ENCODE data around the gene LMLN.
A peak's percentile ranks its signal among the peaks of the same experiment; 100 is the strongest.
"Not testable (repeated sequence)": the region's sequence is repeated elsewhere in the genome, so short reads cannot be mapped to it uniquely, and the experiment has no call there.

LMLN gene

GRCh38 chr3:197953881-197954280 lies 6.1 kb upstream of the LMLN start:
- no peaks in the 10 kb centered on the region for H3K27me3 ChIP-seq
- H3K4me3 ChIP-seq (ENCODE audit: low read depth in 1 of 2, low read length in 1 of 2) = no peak overlapping the region
- peaks cover 51% of the 10 kb centered on the region for H3K36me3 ChIP-seq
- H3K27ac ChIP-seq = no peak overlapping the region
- H3K9me3 ChIP-seq = no peaks in the 10 kb centered on the region
- peaks cover 40 to 44% of the 10 kb centered on the region in 2 experiments for H3K4me1 ChIP-seq (ENCODE audit: control insufficient read depth in 1 of 2, insufficient read depth in 1 of 2, low read depth in 1 of 2, low read length in 1 of 2)
- TF ChIP-seq, protein P1, sequence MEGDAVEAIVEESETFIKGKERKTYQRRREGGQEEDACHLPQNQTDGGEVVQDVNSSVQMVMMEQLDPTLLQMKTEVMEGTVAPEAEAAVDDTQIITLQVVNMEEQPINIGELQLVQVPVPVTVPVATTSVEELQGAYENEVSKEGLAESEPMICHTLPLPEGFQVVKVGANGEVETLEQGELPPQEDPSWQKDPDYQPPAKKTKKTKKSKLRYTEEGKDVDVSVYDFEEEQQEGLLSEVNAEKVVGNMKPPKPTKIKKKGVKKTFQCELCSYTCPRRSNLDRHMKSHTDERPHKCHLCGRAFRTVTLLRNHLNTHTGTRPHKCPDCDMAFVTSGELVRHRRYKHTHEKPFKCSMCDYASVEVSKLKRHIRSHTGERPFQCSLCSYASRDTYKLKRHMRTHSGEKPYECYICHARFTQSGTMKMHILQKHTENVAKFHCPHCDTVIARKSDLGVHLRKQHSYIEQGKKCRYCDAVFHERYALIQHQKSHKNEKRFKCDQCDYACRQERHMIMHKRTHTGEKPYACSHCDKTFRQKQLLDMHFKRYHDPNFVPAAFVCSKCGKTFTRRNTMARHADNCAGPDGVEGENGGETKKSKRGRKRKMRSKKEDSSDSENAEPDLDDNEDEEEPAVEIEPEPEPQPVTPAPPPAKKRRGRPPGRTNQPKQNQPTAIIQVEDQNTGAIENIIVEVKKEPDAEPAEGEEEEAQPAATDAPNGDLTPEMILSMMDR (IDR thresholded peaks at IDR 0.05) = no peak

DNA sequence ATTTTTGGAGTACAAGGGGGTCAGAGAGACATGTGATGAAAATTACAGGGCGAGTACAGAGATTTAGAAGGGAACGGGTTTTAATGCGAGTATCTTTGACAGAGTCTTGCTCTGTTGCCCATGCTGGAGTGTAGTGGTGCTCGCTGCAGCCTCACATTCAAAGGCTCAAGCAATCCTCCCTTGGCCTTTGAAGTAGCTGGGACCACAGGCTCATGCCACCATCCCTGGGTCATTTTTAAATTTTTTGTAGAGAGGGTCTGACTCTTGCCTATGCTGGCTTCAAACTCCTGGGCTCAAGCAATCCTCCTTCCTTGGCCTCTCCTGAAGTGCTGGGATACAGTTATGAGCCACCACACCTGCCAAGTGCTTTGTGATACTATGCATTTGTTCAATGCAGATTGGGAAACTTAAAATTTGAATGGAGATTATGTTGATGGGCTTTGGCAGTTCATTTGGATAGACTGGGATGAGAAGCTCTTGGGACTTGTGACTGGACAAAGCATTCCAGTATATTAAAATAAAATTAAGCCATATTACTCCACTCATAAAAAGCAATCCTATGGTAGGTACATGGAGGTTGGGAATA lies 4.0 kb upstream of the LMLN start:
- Histone ChIP-seq H3K4me1 (ENCODE audit: control insufficient read depth in 1 of 2, insufficient read depth in 1 of 2, low read depth in 1 of 2, low read length in 1 of 2) (peaks cover 48% of the 10 kb centered on the region in 2 experiments), H3K4me3 (ENCODE audit: low read depth in 1 of 2, low read length in 1 of 2) (no peak overlapping the region), H3K27me3 (no peaks in the 10 kb centered on the region), H3K27ac (no peak overlapping the region), H3K36me3 (peaks cover 51% of the 10 kb centered on the region), H3K9me3 (no peaks in the 10 kb centered on the region)
- TF ChIP-seq, protein P1 (IDR thresholded peaks at IDR 0.05) = no peak

DNA sequence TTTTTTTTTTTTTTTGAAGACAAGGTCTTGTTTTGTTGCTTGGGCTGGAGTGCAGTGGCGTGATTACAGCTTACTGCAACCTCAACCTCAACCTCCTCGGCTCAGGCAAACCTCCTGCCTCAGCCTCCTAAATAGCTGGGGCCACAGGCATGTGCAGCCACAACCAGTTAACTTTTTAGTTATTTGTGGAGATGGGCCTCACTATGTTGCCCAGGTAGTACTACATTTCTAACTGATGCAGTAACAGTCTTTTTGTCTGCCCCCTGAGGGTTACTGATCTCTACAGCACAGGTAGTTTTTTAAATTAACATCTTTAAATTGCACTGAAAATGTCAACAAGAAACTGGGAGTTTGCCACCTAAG lies 3.4 kb upstream of the LMLN start:
- Histone ChIP-seq H3K4me1 (ENCODE audit: control insufficient read depth in 1 of 2, insufficient read depth in 1 of 2, low read depth in 1 of 2, low read length in 1 of 2) (peaks cover 48% of the 10 kb centered on the region in 2 experiments), H3K9me3 (no peaks in the 10 kb centered on the region), H3K4me3 (ENCODE audit: low read depth in 1 of 2, low read length in 1 of 2) (no peak overlapping the region), H3K27me3 (no peaks in the 10 kb centered on the region), H3K36me3 (peaks cover 46% of the 10 kb centered on the region), H3K27ac (peak overlapping the region; percentile 64)
- TF ChIP-seq, protein P1 (IDR thresholded peaks at IDR 0.05) = no peak

- TF ChIP-seq, protein P1 (IDR thresholded peaks at IDR 0.05) = no peak
- Histone ChIP-seq H3K36me3 (peaks cover 40% of the 10 kb centered on the region), H3K4me1 (ENCODE audit: control insufficient read depth in 1 of 2, insufficient read depth in 1 of 2, low read depth in 1 of 2, low read length in 1 of 2) (peaks cover 50% of the 10 kb centered on the region in 2 experiments), H3K4me3 (ENCODE audit: low read depth in 1 of 2, low read length in 1 of 2) (peak overlapping the region; percentile 36 to 39), H3K27ac (peak overlapping the region; percentile 64), H3K9me3 (no peaks in the 10 kb centered on the region), H3K27me3 (no peaks in the 10 kb centered on the region)
Measured at GRCh38 chr3:197957790-197958133, 2.3 kb upstream of the LMLN start.

DNA sequence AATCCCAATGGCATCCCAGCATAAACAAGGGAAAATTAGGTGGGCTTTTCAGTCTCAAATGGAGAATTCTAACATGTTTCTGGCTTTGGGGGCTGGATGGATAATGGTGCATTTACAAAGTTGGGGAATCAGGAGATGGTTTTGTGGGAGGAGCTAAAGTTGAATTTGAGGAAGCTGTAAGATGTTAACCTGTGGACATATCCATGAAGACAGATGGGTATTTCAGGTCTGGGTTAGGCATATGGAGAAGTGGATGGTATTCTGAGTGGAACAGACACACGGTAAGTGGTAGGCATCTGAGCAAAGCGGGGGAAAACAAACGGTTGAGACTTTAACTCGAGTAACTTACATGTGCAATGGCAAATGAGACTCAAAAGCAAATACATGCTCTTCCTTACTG lies 1.7 kb upstream of the LMLN start:
- Histone ChIP-seq H3K27ac (peak overlapping the region; percentile 64), H3K4me3 (ENCODE audit: low read depth in 1 of 2, low read length in 1 of 2) (no peak overlapping the region), H3K9me3 (no peaks in the 10 kb centered on the region), H3K4me1 (ENCODE audit: control insufficient read depth in 1 of 2, insufficient read depth in 1 of 2, low read depth in 1 of 2, low read length in 1 of 2) (peaks cover 50% of the 10 kb centered on the region in 2 experiments), H3K27me3 (no peaks in the 10 kb centered on the region), H3K36me3 (peaks cover 34% of the 10 kb centered on the region)
- TF ChIP-seq, protein P1 (IDR thresholded peaks at IDR 0.05) = no peak

GRCh38 chr3:197958848-197959247 lies 1.2 kb upstream of the LMLN start:
- H3K9me3 ChIP-seq; H3K4me3 ChIP-seq (ENCODE audit: low read depth in 1 of 2, low read length in 1 of 2); H3K27me3 ChIP-seq: not testable (repeated sequence)
- Histone ChIP-seq H3K4me1 (ENCODE audit: control insufficient read depth in 1 of 2, insufficient read depth in 1 of 2, low read depth in 1 of 2, low read length in 1 of 2) (peaks cover 50% of the 10 kb centered on the region in 2 experiments), H3K27ac (peak overlapping the region; percentile 64), H3K36me3 (peaks cover 29% of the 10 kb centered on the region)
